IPS-15b (cell line): ENCODE measurements around the gene HMG20B.
"Not testable (repeated sequence)": the region's sequence is repeated elsewhere in the genome, so short reads cannot be mapped to it uniquely, and the experiment has no call there.

Source experiments
- H3K27me3 ChIP-seq: one replicate; pipeline ENCODE4 v1.6.1; 2013; ENCODE audit warnings: low read length; ENCODE audit not compliant: control insufficient read depth, insufficient read depth
- H3K36me3 ChIP-seq: one replicate; pipeline ENCODE4 v1.6.1; 2013; ENCODE audit warnings: low read length; ENCODE audit not compliant: control insufficient read depth, insufficient read depth
- H3K4me1 ChIP-seq: one replicate; pipeline ENCODE4 v1.6.1; 2013; ENCODE audit warnings: mild to moderate bottlenecking, low read length; ENCODE audit not compliant: control insufficient read depth, insufficient read depth
- H3K4me3 ChIP-seq: one replicate; pipeline ENCODE4 v1.5.1; 2013; ENCODE audit warnings: low read depth, low read length
- H3K9ac ChIP-seq: one replicate; pipeline ENCODE4 v1.6.1; 2013; ENCODE audit warnings: low read depth, mild to moderate bottlenecking, low read length
- H3K9me3 ChIP-seq: one replicate; pipeline ENCODE4 v1.6.1; 2013; ENCODE audit warnings: mild to moderate bottlenecking, low read length; ENCODE audit not compliant: control insufficient read depth, insufficient read depth

HMG20B gene

GRCh38 chr19:3581792-3582191, 9.0 kb downstream of the HMG20B start:
- H3K9ac ChIP-seq, H3K36me3 ChIP-seq, H3K4me3 ChIP-seq, H3K9me3 ChIP-seq, H3K4me1 ChIP-seq: not testable (repeated sequence)
- peaks cover 17% of the 10 kb centered on the region for H3K27me3 ChIP-seq

- H3K9me3 ChIP-seq, H3K36me3 ChIP-seq, H3K9ac ChIP-seq: not testable (repeated sequence)
Measured at GRCh38 chr19:3584036-3584802, 11.5 kb downstream of the HMG20B start.

GRCh38 chr19:3585301-3586126, 12.8 kb downstream of the HMG20B start, which contains the start of gene GIPC3:
TSS of gene GIPC3 (plus strand) at chr19:3585478. CDS start at chr19:3585598, 120 bp downstream.
- Histone ChIP-seq H3K4me3 (peak within 1 kb of the TSS; percentile 55), H3K9me3 (no peaks in the 10 kb centered on the region), H3K36me3 (no peaks in the 10 kb centered on the region), H3K9ac (peak within 1 kb of the TSS; percentile 24), H3K27me3 (peaks cover 17% of the 10 kb centered on the region), H3K4me1 (no peaks in the 10 kb centered on the region)

More at GRCh38 chr19:3584036-3584802, 11.5 kb downstream of the HMG20B start:
- peaks cover 17% of the 10 kb centered on the region for H3K27me3 ChIP-seq
- not testable (repeated sequence) for H3K4me3 ChIP-seq, H3K4me1 ChIP-seq

- no peaks in the 10 kb centered on the region for H3K4me1 ChIP-seq
- peak overlapping the region; percentile 55 for H3K4me3 ChIP-seq
- peaks cover 17% of the 10 kb centered on the region for H3K27me3 ChIP-seq
- H3K36me3 ChIP-seq: no peaks in the 10 kb centered on the region
- H3K9ac ChIP-seq: peak overlapping the region; percentile 24
- H3K9me3 ChIP-seq: peaks cover 2% of the 10 kb centered on the region
Measured at GRCh38 chr19:3586127-3586626, 13.4 kb downstream of the HMG20B start.

GRCh38 chr19:3586707-3587346, 14.1 kb downstream of the HMG20B start:
- Histone ChIP-seq H3K9ac (no peak overlapping the region), H3K4me3 (no peak overlapping the region), H3K27me3 (peaks cover 17% of the 10 kb centered on the region), H3K4me1 (no peaks in the 10 kb centered on the region), H3K9me3 (peaks cover 3% of the 10 kb centered on the region), H3K36me3 (no peaks in the 10 kb centered on the region)

- no peaks in the 10 kb centered on the region for H3K36me3 ChIP-seq
- H3K27me3 ChIP-seq: peaks cover 15% of the 10 kb centered on the region
- no peak overlapping the region for H3K9ac ChIP-seq
- H3K4me3 ChIP-seq: no peak overlapping the region
- H3K4me1 ChIP-seq: no peaks in the 10 kb centered on the region
- peaks cover 3% of the 10 kb centered on the region for H3K9me3 ChIP-seq
Measured at GRCh38 chr19:3589439-3589838, 16.7 kb downstream of the HMG20B start.

- Histone ChIP-seq H3K27me3 (peaks cover 12% of the 10 kb centered on the region), H3K4me3 (no peak overlapping the region), H3K9me3 (peaks cover 3% of the 10 kb centered on the region), H3K36me3 (no peaks in the 10 kb centered on the region), H3K4me1 (no peaks in the 10 kb centered on the region), H3K9ac (no peak overlapping the region)
Measured at GRCh38 chr19:3589949-3590348, 17.2 kb downstream of the HMG20B start.

- H3K9me3 ChIP-seq: peaks cover 3% of the 10 kb centered on the region
- H3K36me3 ChIP-seq: no peaks in the 10 kb centered on the region
- H3K27me3 ChIP-seq: peaks cover 5% of the 10 kb centered on the region
- no peaks in the 10 kb centered on the region for H3K4me1 ChIP-seq
- H3K4me3 ChIP-seq: no peak overlapping the region
- no peak overlapping the region for H3K9ac ChIP-seq
Measured at GRCh38 chr19:3590991-3591659, 18.4 kb downstream of the HMG20B start.

- Histone ChIP-seq H3K4me3 (no peak overlapping the region), H3K9me3 (peaks cover 3% of the 10 kb centered on the region), H3K9ac (no peak overlapping the region), H3K27me3 (peaks cover 2% of the 10 kb centered on the region), H3K36me3 (no peaks in the 10 kb centered on the region), H3K4me1 (no peaks in the 10 kb centered on the region)
Measured at GRCh38 chr19:3591876-3592613, 19.3 kb downstream of the HMG20B start.

GRCh38 chr19:3593156-3593555, 20.4 kb downstream of the HMG20B start:
- Histone ChIP-seq H3K9ac (no peak overlapping the region), H3K4me1 (no peaks in the 10 kb centered on the region), H3K27me3 (peaks cover 2% of the 10 kb centered on the region), H3K36me3 (no peaks in the 10 kb centered on the region), H3K4me3 (no peak overlapping the region), H3K9me3 (peaks cover 3% of the 10 kb centered on the region)
